HG03025 (cell line): ENCODE measurements around the gene RABL3.
"Not testable (repeated sequence)": the region's sequence is repeated elsewhere in the genome, so short reads cannot be mapped to it uniquely, and the experiment has no call there.

Source experiments
- ATAC-seq: cut with Tn5 transposase; IDR thresholded peaks from one replicate; pipeline ENCODE4 v1.9.1; 2021; ENCODE audit warnings: mild to moderate bottlenecking, moderate library complexity; ENCODE audit not compliant: unreplicated experiment, low FRiP score

RABL3 gene, protein sequence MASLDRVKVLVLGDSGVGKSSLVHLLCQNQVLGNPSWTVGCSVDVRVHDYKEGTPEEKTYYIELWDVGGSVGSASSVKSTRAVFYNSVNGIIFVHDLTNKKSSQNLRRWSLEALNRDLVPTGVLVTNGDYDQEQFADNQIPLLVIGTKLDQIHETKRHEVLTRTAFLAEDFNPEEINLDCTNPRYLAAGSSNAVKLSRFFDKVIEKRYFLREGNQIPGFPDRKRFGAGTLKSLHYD

DNA sequence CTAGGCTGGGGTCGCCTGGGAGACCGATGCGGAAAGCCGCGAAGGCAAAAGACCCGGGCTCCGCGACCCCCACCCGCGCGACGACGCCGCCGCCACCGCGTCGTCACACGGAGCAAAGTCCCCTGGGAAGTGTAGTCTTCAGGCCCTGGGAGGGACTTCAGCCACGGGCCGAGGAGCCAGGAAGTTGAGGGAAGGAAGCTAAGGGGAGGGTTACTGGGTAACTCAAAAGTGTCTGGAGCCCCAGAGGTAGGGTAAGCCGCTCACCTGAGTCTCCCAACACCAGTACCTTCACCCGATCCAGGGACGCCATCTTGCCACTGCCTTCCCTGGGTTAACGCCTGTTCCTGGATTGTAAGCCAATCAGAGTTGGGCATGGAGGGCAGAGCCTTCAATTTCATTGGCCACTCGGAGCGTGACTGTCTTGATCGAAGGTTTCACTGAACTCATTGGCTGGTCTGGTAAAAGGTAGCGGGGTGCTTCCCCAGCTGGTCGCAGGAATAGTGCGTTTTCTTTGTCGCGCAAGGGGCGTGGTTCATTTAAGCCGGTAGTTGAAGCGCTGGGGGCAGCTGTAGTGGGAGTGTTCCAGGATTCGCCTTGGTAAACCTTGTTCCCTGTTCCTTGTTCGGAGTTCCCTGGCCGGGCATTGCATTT lies at the start of gene RABL3, which contains the start of gene GTF2E1:
TSS of gene RABL3 (minus strand) at position 319 of the 651 bp plus-strand sequence. CDS start at position 310, 9 bp downstream.
TSS of gene GTF2E1 (plus strand) at position 547 of the 651 bp plus-strand sequence. CDS start 7,809 bp downstream, outside the sequence.
- ATAC-seq, result peak; percentile 98

DNA sequence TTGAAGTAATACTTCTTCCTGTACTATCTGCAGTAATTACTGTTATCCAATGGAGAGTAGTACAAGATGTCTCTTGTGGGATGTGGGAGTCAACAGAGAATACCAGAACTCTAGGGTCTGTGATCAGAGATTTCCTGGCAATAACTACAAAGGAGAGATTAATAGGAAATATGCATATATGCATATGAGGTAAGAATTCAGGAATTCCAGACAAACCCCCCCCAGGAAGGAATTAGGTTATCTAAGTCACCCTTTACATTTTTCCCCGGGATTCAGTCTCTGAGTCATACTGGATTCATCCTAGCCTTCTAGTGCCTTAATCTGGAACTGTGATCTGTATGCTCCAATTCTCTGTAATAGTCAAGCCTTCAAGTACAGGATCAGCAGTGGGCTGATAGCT lies 49.6 kb upstream of the RABL3 start:
- no peak for ATAC-seq

DNA sequence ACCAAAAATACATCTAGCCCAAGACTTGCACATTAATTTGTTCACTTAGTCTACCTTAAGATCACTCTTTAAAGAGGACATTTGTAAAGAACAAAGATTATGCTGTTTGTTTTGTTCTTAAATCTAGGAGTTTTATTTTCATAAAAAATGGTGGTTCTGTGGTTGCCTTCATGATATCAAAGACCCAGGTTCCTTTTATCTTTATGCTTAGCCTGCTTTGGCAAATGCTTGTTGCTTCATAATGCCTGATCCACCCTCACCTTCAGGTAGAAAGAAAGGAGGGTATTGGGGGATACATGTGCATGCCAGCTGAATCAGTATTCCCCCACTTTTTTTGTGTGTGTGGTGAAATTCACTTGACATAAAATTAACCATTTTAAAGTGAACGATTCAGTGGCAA lies 48.7 kb upstream of the RABL3 start:
- ATAC-seq, result no peak

DNA sequence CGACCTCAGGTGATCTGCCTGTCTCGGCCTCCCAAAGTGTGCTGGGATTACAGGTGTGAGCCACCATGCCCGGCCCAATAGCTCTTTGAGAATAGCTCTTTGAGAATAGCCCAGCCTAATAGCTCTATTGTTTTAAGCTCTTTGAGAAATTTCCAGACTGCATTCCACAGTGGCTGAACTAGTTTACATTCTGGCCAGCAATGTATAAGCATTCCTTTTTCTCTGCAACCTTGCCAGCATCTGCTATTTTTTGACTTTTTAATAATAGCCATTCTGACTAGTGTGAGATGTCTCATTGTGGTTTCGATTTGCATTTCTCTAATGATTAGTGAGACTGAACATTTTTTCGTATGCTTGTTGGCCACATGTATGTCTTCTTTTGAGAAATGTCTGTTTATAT lies 43.5 kb upstream of the RABL3 start:
- ATAC-seq, result peak; percentile 60

GRCh38 chr3:120780977-120781376 lies 38.7 kb upstream of the RABL3 start:
- ATAC-seq, result peak; percentile 92

DNA sequence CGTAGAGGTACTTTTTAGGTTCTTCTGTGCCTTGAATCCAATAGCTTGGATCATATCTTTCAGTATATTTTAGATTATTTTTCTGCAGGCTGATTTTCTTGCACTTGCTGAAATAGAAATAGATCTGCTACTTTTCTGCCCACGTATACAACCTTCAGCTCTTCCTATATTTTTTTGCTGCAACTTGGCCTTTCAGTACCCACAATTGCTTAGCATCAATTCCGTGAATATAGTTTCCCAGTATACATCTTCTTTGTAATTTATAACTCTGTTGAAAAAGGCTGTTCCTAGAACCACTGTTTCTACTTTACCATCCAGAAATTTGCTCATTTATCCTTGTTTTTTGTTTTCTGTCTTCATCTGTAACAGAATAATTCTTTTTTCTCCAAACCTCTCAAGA lies 36.5 kb upstream of the RABL3 start:
- ATAC-seq, result no peak

- ATAC-seq, result no peak
Observed at GRCh38 chr3:120775411-120775810, 33.1 kb upstream of the RABL3 start.

DNA sequence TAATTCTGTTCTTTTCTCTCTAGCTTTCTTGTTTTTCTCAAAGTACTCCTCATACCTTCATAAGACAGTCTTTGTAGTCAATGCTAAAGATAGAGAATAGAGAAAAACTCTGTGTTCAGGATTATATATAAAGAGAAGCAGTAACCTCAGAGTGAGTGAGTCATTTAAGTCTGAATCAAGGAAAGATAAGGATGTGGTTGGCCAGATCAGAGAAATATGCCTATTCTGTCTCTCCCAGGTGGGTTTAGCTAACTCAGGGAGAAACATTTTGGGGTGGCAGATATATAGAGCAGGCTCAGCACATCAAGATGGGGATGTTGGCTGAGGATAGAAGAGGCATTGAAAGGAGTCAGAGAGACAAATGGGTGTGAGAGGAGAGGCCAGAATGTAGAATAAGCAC lies 31.6 kb upstream of the RABL3 start:
- ATAC-seq, result no peak

- ATAC-seq, result no peak
Observed at GRCh38 chr3:120772081-120772480, 29.8 kb upstream of the RABL3 start.

- no peak for ATAC-seq
Observed at GRCh38 chr3:120770891-120771290, 28.6 kb upstream of the RABL3 start.

GRCh38 chr3:120769436-120769835 lies 27.1 kb upstream of the RABL3 start:
- no peak for ATAC-seq

DNA sequence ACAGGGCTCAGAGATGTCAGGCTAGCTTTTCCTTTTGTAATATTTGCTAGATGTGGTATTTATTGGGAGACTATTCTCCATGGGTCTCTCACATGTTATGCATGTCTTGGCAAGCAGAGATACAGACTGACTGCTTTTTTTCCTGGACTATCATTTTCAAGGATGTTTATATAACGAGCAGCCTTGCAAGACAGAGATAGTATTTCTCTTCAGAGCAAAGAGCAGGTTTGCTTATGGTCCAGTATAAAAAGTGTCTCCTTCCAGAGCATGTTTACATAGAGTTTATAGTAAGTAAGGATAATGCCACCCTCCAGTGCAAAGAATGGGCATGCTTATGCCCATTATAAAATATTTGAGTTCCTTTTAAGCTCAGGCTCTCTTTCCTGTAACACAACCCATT lies 24.8 kb upstream of the RABL3 start:
- no peak for ATAC-seq

DNA sequence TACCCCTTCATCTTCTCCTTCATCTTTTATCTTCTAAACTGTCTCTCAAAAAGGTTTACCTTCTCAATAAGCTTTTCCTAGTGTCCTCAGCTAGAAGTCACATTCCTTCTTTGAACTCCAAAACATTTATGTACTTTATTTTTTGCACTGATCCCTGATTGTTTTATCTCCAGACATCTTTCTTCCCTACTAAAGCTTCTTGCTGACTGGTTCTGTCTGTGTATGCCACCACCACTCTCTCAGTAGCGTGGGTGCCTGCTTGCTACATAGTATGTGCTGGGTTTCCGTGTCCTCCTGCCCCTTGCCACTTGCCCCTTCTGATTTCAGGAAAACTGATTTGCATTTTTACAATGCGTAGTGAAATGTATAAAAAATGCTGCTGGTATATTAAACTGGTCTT lies 24.3 kb upstream of the RABL3 start:
- ATAC-seq, result no peak

- ATAC-seq, result peak; percentile 64
Observed at GRCh38 chr3:120765830-120766493, 23.6 kb upstream of the RABL3 start.

GRCh38 chr3:120764206-120764605 lies 21.9 kb upstream of the RABL3 start:
- ATAC-seq, result no peak

GRCh38 chr3:120763601-120764000 lies 21.3 kb upstream of the RABL3 start:
- ATAC-seq, result peak; percentile 78

DNA sequence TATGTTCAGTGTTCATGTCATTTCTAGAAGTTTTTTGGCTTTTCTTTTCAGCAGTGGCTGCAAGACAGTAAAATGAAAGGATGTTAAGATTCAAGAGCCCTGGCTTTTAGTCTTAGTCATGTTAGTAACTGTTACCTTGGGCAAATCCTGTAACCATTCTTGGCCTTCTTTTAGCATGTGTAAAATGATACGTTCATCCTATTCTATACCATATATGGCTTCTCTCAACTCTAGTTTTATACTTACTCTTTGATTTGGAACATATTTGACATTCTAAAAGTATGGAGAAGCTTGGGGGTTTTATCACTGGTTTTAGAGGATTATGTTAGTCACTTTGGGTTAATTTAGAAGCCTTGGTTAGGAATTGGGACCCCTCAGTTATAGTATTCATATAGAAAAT lies 20.3 kb upstream of the RABL3 start:
- no peak for ATAC-seq

GRCh38 chr3:120758551-120758950 lies 16.2 kb upstream of the RABL3 start:
- ATAC-seq, result not testable (repeated sequence)

DNA sequence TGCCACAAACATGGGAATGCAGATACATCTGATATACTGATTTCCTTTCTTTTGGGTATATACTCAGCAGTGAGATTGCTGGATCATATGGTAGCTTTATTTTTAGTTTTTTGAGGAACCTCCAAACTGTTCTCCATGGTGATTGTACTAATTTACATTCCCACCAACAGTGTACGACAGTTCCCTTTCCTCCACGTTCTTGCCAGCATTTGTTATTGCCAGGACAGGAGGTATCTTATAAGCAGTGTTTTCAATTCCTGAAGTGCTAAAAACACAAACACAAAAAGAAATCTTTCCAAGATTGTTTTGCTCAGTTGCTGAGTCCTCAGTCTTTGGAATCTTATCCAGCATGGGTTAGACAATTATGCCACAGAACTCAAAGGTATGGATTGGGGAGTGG lies 13.7 kb upstream of the RABL3 start:
- ATAC-seq, result no peak

DNA sequence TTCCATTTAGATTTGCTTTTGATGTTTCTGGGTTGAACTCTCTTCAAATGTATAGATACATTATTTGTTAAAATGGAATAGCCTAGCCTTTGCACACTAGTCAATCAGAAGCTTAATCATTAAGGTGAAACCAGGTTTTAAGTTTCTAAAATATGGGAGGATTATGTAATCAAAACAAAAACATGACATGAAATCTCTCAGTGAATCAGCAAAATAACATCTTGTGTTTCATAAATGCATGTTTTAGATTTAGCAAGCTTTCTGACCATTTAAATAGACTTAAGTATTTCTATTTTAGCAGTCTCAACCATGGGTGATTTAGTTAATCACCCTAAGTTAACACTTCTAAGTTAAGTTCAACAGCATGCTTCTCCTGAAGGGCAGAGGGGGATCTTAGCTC lies 11.5 kb upstream of the RABL3 start:
- no peak for ATAC-seq

DNA sequence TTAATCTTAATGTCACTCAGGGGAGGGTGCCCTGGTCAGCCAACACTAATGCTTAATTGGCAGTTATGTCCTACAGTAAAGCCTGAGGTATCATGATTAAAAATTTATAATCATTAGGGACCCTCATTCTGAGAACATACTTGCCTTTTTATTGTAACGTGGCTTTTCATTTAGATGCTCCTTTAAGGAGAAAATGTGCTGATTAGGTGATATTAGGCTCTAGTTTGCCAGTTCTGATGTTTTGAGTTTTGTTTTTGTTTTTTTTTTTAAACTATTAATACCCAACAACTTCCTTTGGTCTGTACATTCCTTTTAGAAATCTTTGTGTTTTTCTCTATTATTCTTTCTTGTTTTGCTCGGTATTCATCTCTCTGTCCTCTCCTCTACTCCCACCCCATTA lies 10.5 kb upstream of the RABL3 start:
- ATAC-seq, result no peak

GRCh38 chr3:120752230-120752629 lies 9.9 kb upstream of the RABL3 start:
- no peak for ATAC-seq
